Right renal cortex interstitium (tissue), 3 donors: ENCODE results near the gene DGKD. TPM values are rescaled to one million over a fixed set of nuclear protein-coding genes. Genes with fewer than 3 reads are reported as not detected.

Experiments
- DNase-seq, 3 donors: peaks; one replicate each; pipeline ENCODE4 v3.0.0-alpha.2; 2013; ENCODE audit warnings: low read depth in 3 of 3, low spot score in 2 of 3
- polyA plus RNA-seq, 3 donors: library from polyadenylated mRNA; unstranded; fragments of 120-200 nt; gene quantifications; one replicate each; pipeline ENCODE4 v1.2.1, GENCODE V29; 2013; ENCODE audit not compliant: insufficient read length in 3 of 3

DGKD gene
- polyA plus RNA-seq, 3 donors, result 19.7 to 26.3 (median 24.2) TPM

- no peak for DNase-seq
Measured at GRCh38 chr2:233440314-233440713, 86.0 kb downstream of the DGKD start.

DNA sequence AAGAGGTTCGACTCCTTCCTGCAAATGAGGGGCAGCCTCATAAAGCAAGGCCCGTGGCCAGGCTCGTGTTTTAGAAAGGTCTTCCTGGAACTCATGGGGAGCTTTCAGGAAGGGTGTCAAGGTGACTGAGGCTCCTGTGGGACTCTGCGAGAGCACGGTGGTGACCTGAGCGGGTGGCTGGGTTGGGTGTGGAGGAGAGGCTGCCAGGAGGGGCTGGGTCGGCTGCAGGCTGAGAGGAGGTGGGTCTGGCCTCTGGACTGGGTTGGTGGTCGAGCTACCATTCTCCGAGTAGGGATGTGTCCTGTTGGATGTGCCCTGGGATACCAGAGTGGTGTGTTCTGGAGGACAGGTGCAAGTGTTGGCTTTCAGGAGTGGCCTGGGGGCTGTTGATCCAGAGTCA is 86.4 kb downstream of the DGKD start:
- DNase-seq, result no peak

DNA sequence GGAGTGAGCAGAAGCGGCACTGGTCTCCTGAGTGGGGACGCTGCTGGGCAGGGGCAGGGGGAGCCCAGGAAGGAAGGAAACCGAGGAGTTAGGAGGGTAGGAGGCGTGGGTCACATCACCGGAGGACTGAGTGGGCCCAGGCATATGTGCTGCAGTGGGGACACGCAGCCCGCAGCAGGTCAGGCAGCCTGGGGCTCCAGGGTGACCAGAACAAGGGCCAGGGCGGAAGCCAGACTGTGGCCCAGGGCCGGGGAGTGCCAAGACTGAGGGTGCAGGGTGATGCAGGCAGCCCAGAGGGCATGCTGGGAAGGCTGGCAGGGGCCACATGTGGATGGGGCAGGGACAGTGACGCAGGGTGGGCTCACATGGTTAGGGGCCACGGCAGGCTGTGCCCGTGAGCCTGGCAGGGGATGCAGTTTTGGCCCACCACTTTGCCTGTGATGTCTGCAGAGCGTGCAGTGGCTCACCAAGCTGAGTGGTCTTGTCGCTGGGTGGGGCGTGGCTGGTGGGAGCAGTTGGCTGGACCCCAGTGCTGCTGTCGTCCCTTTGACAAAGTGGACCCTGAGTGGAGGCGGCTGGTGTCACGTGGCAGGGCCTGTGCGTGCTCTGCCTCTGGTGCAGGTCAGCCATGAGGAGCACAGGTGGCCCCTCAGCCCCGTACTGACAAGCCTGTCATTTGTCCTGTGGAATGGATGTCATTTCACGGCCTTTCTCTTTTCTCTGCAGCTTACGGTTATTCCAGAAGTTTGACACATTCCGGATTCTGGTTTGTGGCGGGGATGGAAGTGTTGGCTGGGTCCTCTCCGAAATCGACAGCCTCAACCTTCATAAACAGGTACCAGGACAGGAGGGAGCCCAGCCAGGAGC is 87.1 kb downstream of the DGKD start:
- DNase-seq, result no peak

GRCh38 chr2:233442028-233442310 is 87.7 kb downstream of the DGKD start:
- no peak for DNase-seq

DNA sequence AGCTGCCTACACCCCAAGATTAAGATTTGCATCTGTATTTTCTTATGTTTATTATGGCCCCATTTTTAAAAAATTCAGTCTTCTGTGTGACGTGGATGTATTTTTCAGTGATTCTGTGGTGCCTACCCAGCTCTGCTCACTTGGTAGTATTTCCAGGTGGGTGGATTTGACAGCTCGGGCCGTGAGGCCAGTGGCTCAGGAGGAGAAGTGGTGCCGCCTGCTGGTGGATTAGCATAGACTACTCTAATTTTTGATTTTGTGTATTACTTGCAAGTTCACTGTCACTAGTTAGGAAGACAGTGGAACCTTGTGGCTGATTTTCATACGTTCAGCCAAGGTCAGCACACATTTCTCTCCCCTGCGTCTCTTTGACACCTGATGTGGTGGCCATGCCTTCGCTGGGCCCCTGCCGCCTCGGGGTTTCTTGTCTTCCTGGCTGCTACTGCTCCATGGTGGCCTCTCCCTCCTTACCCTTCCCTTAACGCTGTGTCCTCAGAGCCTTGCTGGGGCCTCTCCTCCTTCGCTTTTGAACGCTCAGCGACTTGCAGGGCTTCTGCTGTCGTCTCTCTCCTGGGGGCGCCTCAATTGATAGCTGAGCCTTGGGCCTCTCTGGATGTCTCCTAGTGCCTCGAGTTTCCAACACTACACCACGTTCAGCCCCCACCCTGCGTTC is 89.4 kb downstream of the DGKD start:
- DNase-seq, result peak in 2 of 3 donors; percentile 44 to 52

- DNase-seq, result no peak
Measured at GRCh38 chr2:233444501-233444900, 90.2 kb downstream of the DGKD start.

GRCh38 chr2:233445152-233445830 is 91.0 kb downstream of the DGKD start:
- DNase-seq, result no peak

GRCh38 chr2:233446121-233446520 is 91.8 kb downstream of the DGKD start:
- DNase-seq, result no peak

GRCh38 chr2:233446606-233447305 is 92.5 kb downstream of the DGKD start:
- no peak for DNase-seq

DNA sequence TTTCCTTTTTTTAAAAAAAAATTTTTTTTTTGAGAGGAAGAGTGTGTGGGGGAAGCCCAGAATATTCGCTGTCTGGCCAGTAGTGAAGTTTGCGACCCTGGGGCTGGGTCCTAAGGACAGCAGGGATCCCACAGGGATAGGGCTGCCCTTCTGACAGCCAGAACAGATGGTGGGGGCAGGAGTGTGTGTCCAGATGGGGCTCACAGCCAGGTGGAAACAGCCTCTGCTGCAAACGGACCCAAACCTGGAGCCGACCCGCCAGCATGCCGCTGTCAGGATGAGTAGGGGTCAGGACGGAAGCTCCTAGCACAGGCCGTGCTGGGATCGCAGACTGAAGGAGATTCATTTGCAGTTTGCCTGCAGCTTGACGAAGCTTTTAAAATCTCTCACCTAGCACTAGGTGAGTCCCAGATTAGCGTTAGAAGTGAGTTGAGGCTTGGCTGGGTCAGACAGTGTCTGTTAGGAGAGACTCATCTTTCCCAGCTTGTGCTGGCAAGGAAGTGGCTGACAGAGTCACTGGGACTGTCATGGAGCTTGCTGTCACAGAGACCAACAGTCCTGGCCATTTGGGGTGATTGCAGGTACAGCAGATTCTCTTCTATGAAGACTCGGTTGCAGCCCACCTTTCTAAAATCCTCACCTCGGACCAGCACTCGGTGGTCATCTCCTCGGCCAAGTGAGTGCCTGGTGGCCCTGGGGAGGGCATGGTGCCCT is 93.4 kb downstream of the DGKD start:
- DNase-seq, result no peak

- DNase-seq, result no peak
Measured at GRCh38 chr2:233448220-233448559, 93.9 kb downstream of the DGKD start.

GRCh38 chr2:233448575-233448974 is 94.3 kb downstream of the DGKD start:
- no peak for DNase-seq

DNA sequence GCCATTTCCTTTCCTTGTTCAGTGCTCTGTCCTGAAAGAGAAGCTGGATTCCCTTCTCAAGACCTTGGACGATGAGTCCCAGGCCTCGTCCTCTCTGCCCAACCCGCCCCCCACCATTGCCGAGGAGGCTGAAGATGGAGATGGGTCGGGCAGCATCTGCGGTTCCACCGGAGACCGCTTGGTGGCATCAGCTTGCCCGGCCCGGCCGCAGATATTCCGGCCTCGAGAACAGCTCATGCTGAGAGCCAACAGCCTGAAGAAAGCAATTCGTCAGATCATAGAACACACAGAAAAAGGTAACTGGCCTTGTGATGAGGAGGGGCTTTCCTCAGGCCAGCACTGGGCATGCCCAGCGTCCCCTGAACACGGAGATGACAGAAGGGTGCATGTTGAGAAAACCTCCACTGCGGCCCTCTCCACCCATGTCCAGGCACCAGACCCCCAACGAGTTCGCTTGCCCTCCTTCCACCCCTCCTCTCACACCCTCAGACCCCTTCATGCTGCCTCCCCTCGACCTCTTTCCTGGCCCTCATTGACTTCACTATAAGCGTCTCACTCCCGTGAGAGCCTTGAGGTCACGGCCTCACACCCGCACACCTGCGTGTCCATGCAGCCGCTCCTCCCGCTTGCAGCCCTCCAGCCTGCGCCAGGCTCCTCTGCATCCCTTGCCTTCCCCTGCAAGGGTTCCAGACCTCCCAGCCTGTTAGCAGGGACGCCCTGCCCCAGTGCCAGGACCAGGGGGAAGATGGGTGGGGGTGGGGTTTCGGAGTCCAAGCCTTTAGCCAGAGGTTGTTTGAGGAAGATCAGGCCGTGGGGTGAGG is 95.0 kb downstream of the DGKD start:
- no peak for DNase-seq

- DNase-seq, result no peak
Measured at GRCh38 chr2:233449921-233450863, 95.9 kb downstream of the DGKD start.

DNA sequence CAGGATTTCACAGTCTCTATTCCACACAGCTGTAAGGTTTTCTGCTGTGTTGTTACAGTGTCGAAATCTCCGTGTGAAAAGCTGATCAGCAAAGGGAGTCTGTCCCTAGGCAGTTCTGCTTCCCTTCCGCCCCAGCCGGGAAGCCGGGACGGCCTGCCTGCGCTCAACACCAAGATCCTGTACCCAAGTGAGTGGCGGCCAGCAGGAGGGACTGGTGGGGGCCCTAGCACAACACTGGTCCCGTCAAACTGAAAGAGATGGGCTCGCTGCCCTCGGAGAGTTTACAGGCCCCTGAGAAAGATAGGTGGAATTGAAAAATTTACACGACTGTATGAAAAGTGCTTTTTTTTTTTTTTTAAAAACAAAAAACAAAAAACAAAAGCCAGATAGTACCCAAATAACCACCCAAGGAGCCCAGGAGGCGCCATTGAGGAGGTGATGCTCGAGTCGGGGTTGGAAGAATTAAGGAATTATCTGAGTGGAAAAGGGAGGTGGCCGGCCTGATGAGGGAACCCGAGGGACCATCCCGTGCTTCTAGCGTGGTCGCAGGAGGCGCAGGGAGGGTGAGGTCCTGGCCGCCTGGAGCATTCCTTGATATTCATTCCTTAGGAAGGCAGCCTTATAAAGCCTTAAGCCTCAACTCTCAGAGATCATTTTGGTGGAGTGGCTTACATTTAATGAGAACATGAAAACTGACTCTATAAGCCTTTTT is 96.7 kb downstream of the DGKD start:
- no peak for DNase-seq

DNA sequence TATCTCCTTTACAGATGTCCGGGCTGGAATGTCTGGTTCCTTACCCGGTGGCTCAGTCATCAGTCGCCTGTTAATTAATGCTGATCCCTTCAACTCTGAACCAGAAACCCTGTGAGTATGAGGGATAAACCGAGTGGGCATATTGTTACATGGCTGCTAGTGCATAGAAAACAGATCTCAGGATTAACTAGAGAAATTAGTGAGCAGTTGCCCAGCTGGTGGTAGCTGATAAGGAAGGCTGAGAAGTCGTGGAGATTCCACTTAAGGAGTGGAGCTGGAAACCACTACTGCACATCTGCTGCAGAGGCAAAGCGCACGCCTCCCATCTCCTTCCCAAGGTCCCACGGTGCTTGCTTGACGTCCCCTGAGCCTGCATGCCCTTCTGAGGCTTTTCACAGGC is 97.7 kb downstream of the DGKD start:
- no peak for DNase-seq

DNA sequence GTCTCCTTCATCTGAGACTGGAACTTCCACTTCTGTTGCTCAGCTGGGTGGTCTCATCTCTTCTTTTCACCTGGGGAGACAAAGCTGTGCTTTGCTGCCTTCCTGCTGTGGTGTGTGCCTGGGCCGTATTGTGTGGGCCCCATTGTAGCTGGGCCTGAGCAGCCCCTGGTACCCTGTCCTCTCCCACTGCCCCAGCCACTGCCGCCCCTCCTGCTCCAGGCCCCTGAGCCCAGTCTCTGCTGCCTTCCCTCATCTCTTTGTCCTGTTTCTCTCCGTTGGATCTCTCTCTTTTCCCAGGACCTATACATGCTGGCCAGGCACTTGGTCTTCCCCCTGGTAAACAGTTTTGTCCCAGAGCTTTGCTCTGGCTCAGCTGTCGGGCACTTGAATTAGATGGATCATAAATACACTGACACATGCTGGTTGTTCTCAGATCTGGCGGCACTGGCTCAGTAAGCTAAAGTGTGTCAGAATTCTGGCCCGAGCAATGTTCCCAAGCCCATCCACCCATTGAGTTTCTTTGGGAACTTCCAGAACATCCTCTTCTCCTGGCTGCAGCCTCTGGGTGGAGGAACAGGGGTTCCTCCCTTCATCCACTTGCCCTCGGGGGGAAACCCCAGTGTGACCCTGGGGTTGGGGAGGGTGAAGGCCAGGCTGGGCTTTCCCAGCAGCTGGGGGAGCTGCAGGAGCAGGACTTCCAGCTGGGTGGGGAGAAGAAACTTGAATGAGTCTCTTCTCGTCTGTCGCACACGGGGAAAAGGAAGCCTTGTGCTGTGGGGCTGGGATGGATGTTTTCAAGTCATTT is 99.0 kb downstream of the DGKD start:
- DNase-seq, result no peak
